Heart left ventricle (tissue), 16 donors: ENCODE results near the gene PDCD1LG2. TPM values are rescaled to one million over a fixed set of nuclear protein-coding genes. Genes with fewer than 3 reads are reported as not detected.

Experiments used
- ATAC-seq, 4 donors: fragments of 200-7000 bp; cut with Tn5 transposase; one replicate each; pipeline ENCODE4 v1.9.1; 2020 to 2022; ENCODE audit warnings: moderate library complexity in 4 of 4, mild to moderate bottlenecking in 3 of 4, moderate number of reproducible peaks in 1 of 4
- DNase-seq, 5 donors: peaks; one replicate each; pipeline ENCODE4 v3.0.0-alpha.2; 2020
- H3K27ac ChIP-seq, 12 donors: fragments of 200-600 bp; sonication (generic) in 4 of 12; one replicate each; pipeline versions ENCODE4 v1.5.0 to v1.8.0; 2016 to 2022; ENCODE audit warnings: mild to moderate bottlenecking in 2 of 12
- H3K27me3 ChIP-seq, 9 donors: fragments of 200-600 bp; sonication (generic) in 2 of 9; one replicate each; pipeline versions ENCODE4 v1.5.1 to v1.8.0; 2016 to 2022; ENCODE audit warnings: mild to moderate bottlenecking in 3 of 9
- H3K36me3 ChIP-seq, 9 donors: fragments of 200-600 bp; sonication (generic) in 2 of 9; one replicate each; pipeline versions ENCODE4 v1.5.0 to v1.8.0; 2018 to 2022; ENCODE audit warnings: mild to moderate bottlenecking in 2 of 9
- H3K4me1 ChIP-seq, 12 donors: fragments of 200-600 bp; sonication (generic) in 4 of 12; one replicate each; pipeline versions ENCODE4 v1.5.0 to v1.8.0; 2016 to 2022; ENCODE audit warnings: mild to moderate bottlenecking in 3 of 12
- H3K4me3 ChIP-seq, 12 donors: fragments of 200-600 bp; sonication (generic) in 4 of 12; one replicate each; pipeline versions ENCODE4 v1.5.0 to v1.8.0; 2017 to 2022; ENCODE audit warnings: mild to moderate bottlenecking in 9 of 12, moderate library complexity in 4 of 12
- H3K9me3 ChIP-seq, 12 donors: fragments of 200-600 bp; sonication (generic) in 4 of 12; one replicate each; pipeline versions ENCODE4 v1.5.0 to v1.8.0; 2016 to 2022; ENCODE audit warnings: mild to moderate bottlenecking in 1 of 12
- CTCF ChIP-seq, 12 donors: fragments of 200-600 bp; sonication (generic) in 4 of 12; IDR thresholded peaks; one replicate each; pipeline versions ENCODE4 v1.5.0 to v1.8.0; 2018 to 2022; ENCODE audit warnings: antibody characterized with exemption in 12 of 12, mild to moderate bottlenecking in 5 of 12
- POLR2A ChIP-seq, 2 donors: fragments of 450-650 bp; IDR thresholded peaks; one replicate each; pipeline ENCODE4 v1.6.1; 2017; ENCODE audit warnings: antibody characterized with exemption in 2 of 2, mild to moderate bottlenecking in 2 of 2, moderate library complexity in 2 of 2
- WGBS, 4 donors: extraction: QIAGEN DNeasy Blood & Tissue Kit in 2 of 4; methylation state at CpG; one replicate each; pipeline versions ENCODE4 v1.1.5 to v1.1.7; 2013 to 2018; 5-methylcytosine and 5-hydroxymethylcytosine counted together
- intact Hi-C, 10 donors: fragments of 100-400 bp; cut with DNase I; formaldehyde crosslinking; loops; one replicate each; pipeline versions ENCODE4 v1.11.1 to v1.14.2; 2022
- polyA plus RNA-seq, 2 donors: library from polyadenylated mRNA; stranded (reverse); fragments of 200-250 nt; gene quantifications; one replicate each; pipeline ENCODE4 v1.2.3, GENCODE V29; 2013
- total RNA-seq, 9 donors: library from RNA; depleted of rRNA in 2 of 9; stranded (reverse); fragments of >200 nt in 2 of 9; fragmentation: NEBNext Ultra II Directional in 3 of 9; extraction: Animal tissue kit (Norgen Biotek cat#: 25700) in 3 of 9; gene quantifications; one replicate each; pipeline versions ENCODE4 v1.1.0 to v1.2.4, GENCODE V29; 2016 to 2023
- donor health status: ischemic (EF 13 %, LVEDD 7.1; RV severe dilation, severe dysfunction).
- donor health status: healthy with polysubstance abuse.
- donor health status: DM: no; HTN: yes; CAD: no.
- donor health status: DM: no; HTN: no; CAD: no.
- donor health status: ischemic (EF 25% LVEDD 6.9; RV normal size, moderate dysfunction).
- donor health status: ischemic (EF 25% LVEDD 5.7; RV mildly dilated, moderate dysfunction).
- donor health status: healthy.
- donor health status: DM: yes; HTN: yes; CAD: no.
- donor health status: ischemic (EF 35%, LVEDD 5.7; RV mildly dilated, moderate dysfunction).
- donor health status: nonischemic (EF 11% LVEDD 7.7; RV severe dilation, severe dysfunction).
- donor health status: DM: yes; HTN: yes; CAD: no.
- donor health status: PGD.
- donor health status: ischemic (EF 29% LVEDD 5.4; RV normal size, mild dysfunction).
- donor health status: nonischemic (EF 23%, LVEDD 6.1; RV moderate dilation, normal function).

The PDCD1LG2 gene
- total and polyA plus RNA-seq, 11 donors = 0.53 to 10.5 (median 1.1) TPM

- Histone ChIP-seq H3K9me3 (no peaks in the 10 kb centered on the region), H3K4me1 (peaks cover 0 to 23% (median 6%) of the 10 kb centered on the region in 12 donors), H3K36me3 (no peaks in the 10 kb centered on the region), H3K27me3 (no peaks in the 10 kb centered on the region), H3K27ac (peak overlapping the region in 1 of 12 donors; percentile 31), H3K4me3 (no peak overlapping the region)
- no peak for TF ChIP-seq POLR2A (IDR thresholded peaks at IDR 0.05)
- TF ChIP-seq CTCF (IDR thresholded peaks at IDR 0.05) = no peak
- ATAC-seq (peak in 3 of 4 donors; percentile 19 to 61 (median 38)), DNase-seq (no peak)
- intact Hi-C loops = no loop called here
- WGBS, 4 donors = 68 to 77% (median 70%) methylated on average over 6 of the region's 6 CpGs
Observed at GRCh38 chr9:5611321-5612184, 101.2 kb downstream of the PDCD1LG2 start.

- no peak for DNase-seq
- TF ChIP-seq CTCF (IDR thresholded peaks at IDR 0.05) = no peak
- no peak for TF ChIP-seq POLR2A (IDR thresholded peaks at IDR 0.05)
- H3K4me1 ChIP-seq = peaks cover 0 to 23% (median 6%) of the 10 kb centered on the region in 12 donors
- no peaks in the 10 kb centered on the region for H3K36me3 ChIP-seq
- H3K4me3 ChIP-seq = no peak overlapping the region
- no peaks in the 10 kb centered on the region for H3K9me3 ChIP-seq
- H3K27ac ChIP-seq = no peak overlapping the region
- ATAC-seq = no peak
- H3K27me3 ChIP-seq = no peaks in the 10 kb centered on the region
- intact Hi-C loops = no loop called here
Observed at GRCh38 chr9:5612185-5612530, 101.8 kb downstream of the PDCD1LG2 start.

GRCh38 chr9:5614192-5614591 lies 103.9 kb downstream of the PDCD1LG2 start:
- no peaks in the 10 kb centered on the region for H3K27me3 ChIP-seq
- TF ChIP-seq POLR2A (IDR thresholded peaks at IDR 0.05) (no peak), CTCF (IDR thresholded peaks at IDR 0.05) (no peak)
- no peaks in the 10 kb centered on the region for H3K9me3 ChIP-seq
- ATAC-seq (no peak), DNase-seq (no peak)
- no peaks in the 10 kb centered on the region for H3K36me3 ChIP-seq
- H3K4me3 ChIP-seq = no peak overlapping the region
- intact Hi-C loops = no loop called here
- H3K27ac ChIP-seq = no peak overlapping the region
- 96 to 99% (median 98%) methylated on average over 4 of the region's 4 CpGs for WGBS, 4 donors
- H3K4me1 ChIP-seq = peaks cover 0 to 21% (median 6%) of the 10 kb centered on the region in 12 donors

GRCh38 chr9:5614985-5615384 lies 104.7 kb downstream of the PDCD1LG2 start:
- Histone ChIP-seq H3K27me3 (no peaks in the 10 kb centered on the region), H3K27ac (no peak overlapping the region), H3K4me3 (no peak overlapping the region), H3K4me1 (peaks cover 0 to 18% (median 2%) of the 10 kb centered on the region in 12 donors), H3K9me3 (no peaks in the 10 kb centered on the region), H3K36me3 (no peaks in the 10 kb centered on the region)
- intact Hi-C loops = no loop called here
- ATAC-seq (no peak), DNase-seq (no peak)
- 87 to 94% (median 91%) methylated on average over 3 of the region's 3 CpGs for WGBS, 4 donors
- TF ChIP-seq CTCF (IDR thresholded peaks at IDR 0.05) (no peak), POLR2A (IDR thresholded peaks at IDR 0.05) (no peak)
